AG20443 (cell line): ENCODE results near the gene ZNF101.

Experiments used
- DNase-seq: peaks from one replicate; pipeline ENCODE4 v3.0.0; 2012; ENCODE audit warnings: low spot score, mixed read lengths

ZNF101 gene

GRCh38 chr19:19642506-19643157 is 26.0 kb upstream of the ZNF101 start:
- DNase-seq: peak; percentile 42

DNA sequence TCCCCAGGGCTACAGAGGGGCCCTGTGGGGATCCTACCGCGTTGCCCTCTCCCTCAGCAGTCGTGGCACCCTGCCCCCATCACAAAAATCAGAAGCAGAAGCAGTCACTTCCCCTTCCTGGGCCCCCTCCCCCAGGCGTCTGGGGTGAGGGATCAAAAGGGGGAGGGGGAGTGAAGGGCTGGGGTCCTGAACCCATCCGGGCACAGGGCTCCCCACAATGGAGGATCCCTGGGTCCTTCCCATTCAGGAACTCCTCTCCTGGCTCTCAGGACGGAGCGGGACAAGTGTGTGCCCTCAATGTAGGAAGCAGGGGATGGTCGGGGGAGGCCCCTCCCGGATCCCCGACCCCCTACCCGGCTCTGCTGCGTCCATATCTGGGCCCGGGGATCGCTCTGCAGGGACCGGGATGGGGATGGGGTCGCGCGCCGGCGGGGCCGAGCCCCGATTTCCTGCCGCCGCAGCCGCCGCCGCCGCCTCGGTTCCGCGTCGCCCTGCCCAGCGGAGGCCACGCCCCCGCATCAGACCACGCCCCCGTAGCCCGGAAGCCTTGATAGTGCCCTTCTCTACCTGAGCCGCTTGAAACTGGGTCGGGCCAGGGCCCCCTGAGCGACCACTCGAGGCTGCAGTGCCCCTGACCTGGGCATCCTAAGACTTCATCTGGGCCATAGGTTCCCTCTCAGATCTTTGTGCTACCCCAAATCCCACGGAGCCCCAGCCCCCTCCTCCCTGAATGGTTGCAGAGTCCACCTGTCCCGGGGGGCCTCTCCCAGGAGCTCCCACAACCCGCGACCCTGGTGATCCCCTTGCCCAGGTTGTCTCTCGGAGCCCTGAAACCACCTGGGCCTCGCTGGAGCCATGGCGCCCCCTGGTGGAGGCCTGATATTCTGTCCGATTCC is 25.2 kb upstream of the ZNF101 start, which contains the start of gene GMIP:
Gene GMIP, minus strand, starts transcription at position 500 of the 896 bp plus-strand sequence. Its CDS starts 128 bp downstream, at position 372.
- DNase-seq: peak; percentile 92

- DNase-seq: no peak
These were observed 24.6 kb upstream of the ZNF101 start for GRCh38 chr19:19644054-19644388.

DNA sequence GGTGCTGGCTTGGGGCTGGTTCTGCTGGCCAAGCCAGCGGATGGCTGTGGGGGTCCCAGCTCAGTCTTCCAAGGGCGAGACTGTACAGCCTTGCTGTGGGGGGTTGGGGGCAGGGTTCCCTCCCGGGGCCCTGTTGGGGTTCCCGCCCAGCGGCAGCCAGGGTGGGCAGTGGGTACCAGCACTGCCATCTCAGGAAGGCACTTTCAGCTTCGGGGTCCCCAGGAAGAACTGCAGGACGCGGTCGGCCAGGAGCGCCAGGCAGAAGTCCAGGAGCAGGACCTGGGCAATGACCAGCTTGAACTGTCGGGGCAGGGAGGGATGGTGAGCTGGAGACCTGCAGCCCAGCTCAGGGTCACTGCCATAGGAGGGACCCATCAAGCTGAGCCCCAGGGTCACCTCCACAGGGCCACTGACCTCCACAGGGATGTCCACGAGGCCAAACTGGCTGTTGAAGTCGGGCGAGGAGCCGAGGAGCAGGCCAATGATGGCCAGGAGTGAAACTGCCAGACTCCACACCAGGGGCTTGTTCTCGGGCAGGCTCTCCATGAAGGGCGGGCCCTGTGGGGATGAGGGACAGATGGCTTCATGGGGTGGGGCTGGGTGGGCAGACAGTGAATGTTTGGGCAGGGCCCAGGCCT is 23.3 kb upstream of the ZNF101 start:
- no peak for DNase-seq

- no peak for DNase-seq
These were observed 21.4 kb upstream of the ZNF101 start for GRCh38 chr19:19647037-19647835.

DNA sequence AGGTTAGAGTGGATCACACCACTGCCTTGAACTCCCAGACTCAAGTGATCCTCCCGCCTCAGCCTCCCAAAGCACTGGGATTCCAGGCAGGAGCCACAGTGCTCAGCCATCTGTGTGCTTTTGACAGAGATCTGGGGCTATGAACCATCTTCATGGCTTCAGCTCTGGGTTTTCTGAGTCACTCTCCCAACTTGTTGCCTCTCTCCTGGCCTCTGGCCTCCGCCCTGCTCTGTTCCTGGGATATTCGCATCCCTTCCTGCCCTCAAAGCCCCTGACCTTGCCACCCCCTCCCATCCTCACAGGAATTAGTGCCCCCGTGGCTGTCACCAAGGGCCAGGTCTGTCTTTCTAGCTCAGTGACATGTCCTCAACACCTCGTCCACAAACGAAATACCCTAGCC is 19.5 kb upstream of the ZNF101 start:
- no peak for DNase-seq

- DNase-seq: no peak
These were observed 19.1 kb upstream of the ZNF101 start for GRCh38 chr19:19649580-19649995.

DNA sequence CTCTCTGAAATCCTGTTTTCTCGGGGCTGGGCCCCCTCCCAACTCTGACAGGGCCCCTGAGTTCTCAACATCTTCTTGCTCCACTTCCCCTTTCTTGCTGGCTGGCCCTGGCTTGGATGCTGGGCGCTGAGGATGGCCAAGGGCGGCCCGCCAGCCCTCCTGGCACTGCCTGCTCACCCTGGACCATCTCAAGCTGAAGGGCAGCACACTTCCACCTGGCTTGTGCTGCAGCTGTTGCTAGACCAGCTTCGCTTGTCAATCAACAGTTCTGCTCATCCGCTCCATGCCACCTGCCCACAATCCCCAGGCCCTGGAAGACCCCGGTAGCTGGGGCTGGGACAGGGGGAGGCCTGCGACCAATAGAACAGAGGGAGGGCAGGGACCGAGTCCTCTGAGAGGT is 18.3 kb upstream of the ZNF101 start:
- DNase-seq: no peak

- no peak for DNase-seq
These were observed 17.6 kb upstream of the ZNF101 start for GRCh38 chr19:19651076-19651475.

GRCh38 chr19:19652482-19653295 is 15.9 kb upstream of the ZNF101 start:
- DNase-seq: no peak

DNA sequence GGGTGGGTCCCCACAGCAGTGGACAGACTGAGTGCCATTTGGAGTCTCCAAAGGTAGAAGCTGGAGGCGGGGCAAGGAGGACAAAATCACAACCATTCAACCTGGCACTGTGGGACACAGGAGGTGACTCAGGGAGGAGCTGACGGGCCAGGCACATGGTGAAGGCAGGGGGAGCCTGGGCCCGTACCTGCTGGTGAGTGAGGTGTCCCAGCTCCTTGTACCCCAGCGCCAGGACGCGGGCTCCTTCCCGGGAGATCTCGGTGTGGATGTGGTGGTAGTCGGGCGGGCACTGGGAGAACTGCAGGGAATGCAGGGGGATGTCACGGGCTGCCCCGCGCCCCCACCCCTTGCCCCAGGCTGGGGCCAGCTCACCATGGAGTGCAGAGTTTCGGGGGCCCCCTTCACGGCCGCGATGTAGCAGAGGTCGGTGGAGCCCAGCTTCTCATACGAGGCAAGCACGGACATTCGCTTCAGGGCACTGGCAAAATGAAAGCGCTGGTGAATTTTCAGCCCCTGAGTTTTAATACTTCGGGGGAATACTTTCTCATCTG is 15.0 kb upstream of the ZNF101 start:
- DNase-seq: no peak

DNA sequence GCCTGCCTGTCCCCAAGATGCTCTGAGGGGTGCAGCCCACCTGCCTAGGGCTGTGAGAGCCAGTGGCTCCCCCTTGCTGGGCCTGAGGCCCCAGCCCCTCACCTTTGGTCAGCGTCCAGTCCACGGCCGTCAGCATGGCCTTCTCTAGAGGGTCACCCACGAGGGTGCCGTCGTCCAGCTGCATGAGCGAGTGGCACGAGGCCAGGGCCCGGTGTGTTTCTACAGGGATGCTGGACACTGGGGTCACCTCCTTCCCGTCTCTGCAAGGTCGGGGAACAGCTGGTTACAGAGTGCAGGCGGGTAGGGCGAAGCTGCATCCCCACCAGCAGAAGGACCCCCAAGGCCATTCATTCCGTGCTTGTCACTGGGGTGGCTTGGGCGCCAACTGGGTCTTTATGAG is 14.2 kb upstream of the ZNF101 start:
- DNase-seq: no peak

DNA sequence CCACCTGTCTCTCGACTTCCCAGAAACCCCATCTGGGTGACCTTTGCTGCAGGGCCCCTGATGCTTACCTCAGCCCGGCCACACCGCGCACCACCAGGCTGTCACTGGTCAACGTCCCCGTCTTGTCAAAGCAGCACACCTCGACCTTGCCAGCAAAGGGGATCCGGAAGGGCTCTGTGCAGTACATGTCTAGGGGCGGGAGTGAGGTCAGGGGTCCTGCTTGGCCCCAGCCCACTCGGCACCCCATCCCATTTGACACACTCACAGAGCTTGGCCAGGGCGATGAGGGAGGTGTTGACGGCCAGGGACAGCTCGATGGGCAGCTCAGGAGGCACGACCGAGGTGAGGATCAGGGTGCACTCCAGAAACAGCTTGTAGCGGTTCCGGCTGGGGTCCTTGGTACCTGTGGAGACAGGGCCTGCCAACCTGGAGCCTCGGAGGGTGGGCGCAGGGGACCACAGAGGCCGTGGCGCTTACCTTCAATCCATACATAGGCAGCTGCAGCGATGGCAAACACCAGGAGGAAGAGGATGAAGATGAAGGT is 13.5 kb upstream of the ZNF101 start:
- no peak for DNase-seq

DNA sequence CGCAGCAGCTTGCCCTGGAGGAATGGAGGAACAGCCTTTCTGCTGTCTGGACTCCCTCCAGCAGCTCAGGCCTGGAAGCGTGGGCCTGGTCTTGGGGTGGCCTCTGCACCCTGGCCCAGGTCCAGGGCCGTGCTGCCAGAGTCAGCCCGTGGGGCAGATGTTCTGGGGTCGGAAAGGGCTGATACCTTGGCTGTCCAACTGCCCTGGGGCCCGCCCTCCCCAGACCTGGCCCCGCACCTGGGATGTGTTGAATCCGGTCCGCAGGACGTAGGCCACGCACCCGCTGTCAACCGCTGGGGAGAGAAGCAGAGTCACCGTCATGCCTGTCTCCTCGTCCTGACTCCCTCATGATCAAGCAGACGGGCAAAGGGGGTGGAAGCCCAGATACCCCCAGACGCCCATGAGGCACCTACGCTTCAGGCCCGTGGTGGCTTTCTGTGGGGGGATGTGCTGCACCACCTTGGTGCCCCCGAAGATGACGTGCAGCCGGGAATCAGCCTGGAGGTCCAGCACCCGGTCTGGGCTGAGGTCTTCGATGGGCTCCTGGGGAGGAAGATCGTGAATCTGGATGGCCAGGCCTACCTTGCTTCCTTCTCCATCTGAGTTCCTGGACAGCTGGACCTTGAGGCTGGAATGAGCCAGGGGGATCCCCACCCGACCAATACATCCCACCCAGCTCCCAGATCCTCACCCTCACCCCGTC is 12.8 kb upstream of the ZNF101 start:
- DNase-seq: peak; percentile 6

- peak; percentile 4 for DNase-seq
These were observed 11.9 kb upstream of the ZNF101 start for GRCh38 chr19:19656451-19657396.

DNA sequence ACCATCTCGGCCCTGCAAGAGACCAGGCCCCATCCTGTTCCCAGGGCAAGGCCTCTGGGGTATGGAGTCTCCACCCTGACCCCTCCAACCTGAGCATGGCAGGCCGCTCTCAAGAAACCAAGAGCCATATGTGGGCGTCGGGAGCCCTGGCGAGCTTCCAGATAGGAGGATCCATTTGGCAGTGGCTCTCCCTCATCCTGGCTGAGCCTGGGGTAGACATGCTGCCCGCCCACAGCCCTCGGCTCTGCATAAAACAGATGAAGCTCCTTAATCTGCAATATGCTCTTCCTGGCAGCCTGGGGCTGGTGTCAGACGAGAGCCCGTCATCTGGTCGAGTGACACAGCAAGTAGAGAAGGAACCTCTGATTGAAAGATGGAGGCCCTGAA is 11.2 kb upstream of the ZNF101 start:
- peak; percentile 7 for DNase-seq

- no peak for DNase-seq
These were observed 8.9 kb upstream of the ZNF101 start for GRCh38 chr19:19659646-19660245.

- no peak for DNase-seq
These were observed 7.4 kb upstream of the ZNF101 start for GRCh38 chr19:19661141-19661674.
